Fibroblast of gingiva (primary cell): ENCODE results near the gene LAIR1.

Source experiments
- DNase-seq: peaks from one replicate; pipeline ENCODE4 v3.0.0-alpha.2; 2011; ENCODE audit warnings: low read depth

The LAIR1 gene

DNA sequence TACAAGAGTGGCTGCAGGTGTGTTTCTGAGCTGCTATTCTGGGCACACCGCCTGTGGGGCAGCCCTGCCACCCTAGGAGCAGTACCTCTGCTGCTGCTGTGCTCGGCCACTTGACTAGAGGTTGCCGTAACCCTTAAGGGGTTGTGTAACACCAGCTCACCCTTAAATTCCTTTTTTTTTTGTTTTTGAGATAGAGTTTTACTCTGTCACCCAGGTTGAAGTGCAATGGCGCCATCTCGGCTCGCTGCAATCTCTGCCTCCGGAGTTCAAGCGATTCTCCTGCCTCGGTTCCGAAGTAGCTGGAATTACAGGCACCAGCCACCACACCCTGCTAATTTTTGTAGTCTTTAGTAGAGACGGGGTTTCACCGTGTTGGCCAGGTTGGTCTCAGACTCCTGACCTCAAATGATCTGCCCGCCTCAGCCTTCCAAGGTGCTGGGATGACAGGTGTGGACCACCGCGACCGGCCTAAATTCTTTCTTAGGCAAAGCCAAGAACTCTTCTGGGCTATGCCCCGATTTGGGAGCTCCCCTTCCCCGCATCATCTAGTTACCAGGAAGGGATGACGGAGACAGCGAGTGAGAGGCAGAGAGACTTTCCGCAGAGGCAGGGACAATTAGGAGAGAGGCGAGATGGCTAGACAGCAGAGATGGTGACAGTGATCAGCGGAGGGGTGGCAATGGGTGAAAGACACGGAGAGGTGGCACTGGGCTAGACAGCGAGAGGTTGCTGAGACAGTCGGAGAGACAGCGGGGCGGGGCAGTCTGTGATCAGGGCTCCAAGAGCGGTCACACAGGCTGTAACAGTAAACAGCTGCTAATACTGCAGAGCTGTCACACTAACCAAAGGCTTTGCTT lies 47.4 kb downstream of the LAIR1 start:
- DNase-seq, result no peak

GRCh38 chr19:54316746-54317107 lies 48.0 kb downstream of the LAIR1 start:
- DNase-seq, result no peak

- DNase-seq, result no peak
Observed at GRCh38 chr19:54315956-54316355, 48.8 kb downstream of the LAIR1 start.

- DNase-seq, result no peak
Observed at GRCh38 chr19:54312436-54313377, 52.0 kb downstream of the LAIR1 start, which contains the start of gene LILRA5. TSS of gene LILRA5 (minus strand) at chr19:54313166. CDS start at chr19:54313019, 147 bp downstream.

DNA sequence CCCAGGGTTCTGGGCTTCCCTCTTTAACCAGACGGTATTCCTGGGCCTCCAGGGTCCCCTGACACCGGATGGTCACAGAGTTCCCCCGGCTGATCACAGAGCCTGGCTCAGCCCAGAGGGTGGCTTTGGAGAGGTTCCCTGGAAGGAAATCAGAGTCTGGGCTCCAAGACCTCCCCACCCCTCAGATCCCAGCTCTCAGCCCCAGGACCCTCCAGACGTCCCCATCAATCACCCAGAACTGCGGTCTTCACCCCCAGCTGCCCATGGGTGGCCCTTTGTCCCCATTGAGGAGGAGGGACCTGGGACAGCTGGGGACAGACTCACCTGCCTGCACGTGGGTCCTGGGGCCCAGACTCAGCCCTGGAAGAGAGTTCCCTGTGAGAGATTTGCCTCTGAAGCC lies 52.7 kb downstream of the LAIR1 start:
- DNase-seq, result no peak

GRCh38 chr19:54311486-54311885 lies 53.2 kb downstream of the LAIR1 start:
- DNase-seq, result no peak

DNA sequence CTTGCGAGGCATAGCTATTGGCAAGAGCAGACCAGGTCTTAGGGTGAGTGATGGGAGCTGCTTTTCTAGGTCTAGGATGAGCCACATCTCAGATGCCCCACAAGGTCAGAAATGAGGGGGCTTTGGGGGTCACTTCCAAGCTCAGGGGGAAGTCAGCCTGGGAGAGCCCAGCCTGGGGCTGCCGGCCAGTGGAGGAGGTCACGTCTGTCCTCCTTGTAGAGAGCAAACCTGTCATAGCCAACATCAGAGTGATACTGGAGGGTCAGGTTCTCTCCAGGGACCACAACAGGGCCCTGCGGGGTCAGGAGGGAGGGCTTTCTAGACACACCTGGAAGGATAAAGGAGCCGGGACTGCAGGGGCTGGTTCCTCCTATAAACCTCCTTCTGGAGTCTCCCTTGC lies 54.2 kb downstream of the LAIR1 start:
- DNase-seq, result no peak

GRCh38 chr19:54309811-54310210 lies 54.9 kb downstream of the LAIR1 start:
- DNase-seq, result no peak

DNA sequence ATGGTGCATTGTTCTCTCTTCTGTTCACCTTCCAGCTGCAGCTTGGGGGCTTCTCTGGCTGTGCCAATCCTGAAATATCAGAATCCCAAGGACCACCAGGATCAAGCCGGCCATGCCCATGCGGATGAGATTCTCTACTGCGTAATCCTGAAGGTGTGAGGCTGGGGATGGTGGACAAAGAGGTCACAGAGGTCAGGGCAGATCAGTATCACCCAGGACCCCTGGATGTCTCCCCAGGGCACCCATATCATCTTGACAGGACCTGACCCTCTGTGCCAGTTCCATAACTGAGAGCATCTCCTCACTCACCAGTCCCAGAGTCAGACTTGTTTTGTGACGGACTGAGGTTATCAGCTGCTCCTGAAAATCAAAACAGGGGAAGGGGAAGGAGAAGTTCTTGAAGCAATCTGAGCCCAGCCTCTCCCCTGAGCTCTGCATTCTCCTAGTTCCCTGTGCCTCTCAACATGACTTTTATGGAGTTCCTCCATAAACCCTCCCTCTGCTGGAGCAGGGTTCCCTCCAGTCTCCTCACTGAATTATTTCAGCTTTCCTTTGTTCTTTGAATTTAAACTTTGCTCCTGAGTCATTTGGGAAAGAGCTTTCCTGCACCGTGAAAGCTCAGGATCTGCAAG lies 57.2 kb downstream of the LAIR1 start:
- no peak for DNase-seq

DNA sequence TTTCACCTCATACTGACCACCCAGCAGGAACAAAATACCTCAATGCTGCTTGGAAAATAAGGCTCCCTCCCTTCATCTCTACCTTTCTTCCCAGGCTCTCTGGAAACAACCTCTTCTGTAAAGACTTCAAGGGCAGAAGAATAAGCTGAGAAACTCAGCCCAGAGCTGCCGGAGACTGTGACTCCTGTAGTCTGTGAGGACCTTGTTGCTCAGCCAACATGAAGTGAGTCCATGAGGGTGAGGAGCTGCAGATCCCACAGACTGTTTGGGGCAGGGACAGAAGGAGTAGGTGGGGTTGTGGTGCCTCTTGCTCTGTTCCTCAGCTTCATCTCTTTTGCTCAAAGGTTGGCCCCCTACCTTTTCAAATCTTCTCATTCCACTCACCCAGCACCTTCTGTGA lies 59.6 kb downstream of the LAIR1 start:
- DNase-seq, result no peak

DNA sequence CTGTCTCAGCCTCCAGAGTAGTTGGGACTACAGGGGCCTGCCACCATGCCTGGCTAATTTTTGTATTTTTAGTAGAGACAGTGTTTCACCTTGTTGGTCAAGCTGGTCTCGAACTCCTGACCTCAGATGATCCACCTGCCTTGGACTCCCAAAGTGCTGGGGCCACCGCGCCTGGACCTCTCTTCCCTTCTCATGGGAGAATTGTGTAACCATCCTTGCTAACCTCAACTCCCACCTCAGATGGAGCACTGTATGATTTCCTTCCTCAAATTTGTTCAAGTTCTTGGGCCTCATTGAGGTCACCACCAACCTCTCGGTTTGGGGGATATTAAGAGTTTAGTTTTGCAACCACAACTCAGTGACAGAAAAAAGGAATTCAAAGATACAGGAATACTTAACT lies 62.5 kb downstream of the LAIR1 start:
- no peak for DNase-seq
